DMS153 treated with DMSO at 0.1 percent for 48 hours (cell line): ENCODE data around the gene UBR2.

Source experiments
- DNase-seq: peaks from one replicate; lab custom pipeline; 2025; ENCODE audit not compliant: unreplicated experiment; lab: John Stamatoyannopoulos, UW

Gene UBR2

GRCh38 chr6:42563697-42564505 lies at the start of gene UBR2:
Gene UBR2, plus strand, starts transcription at chr6:42564029. Its CDS starts 291 bp downstream, at chr6:42564320.
- peak; percentile 97 for DNase-seq

- no peak for DNase-seq
Measured at GRCh38 chr6:42514745-42515144, 49.1 kb upstream of the UBR2 start.

GRCh38 chr6:42519779-42520178 lies 44.0 kb upstream of the UBR2 start:
- DNase-seq: no peak

GRCh38 chr6:42520786-42521607 lies 42.8 kb upstream of the UBR2 start:
- no peak for DNase-seq

GRCh38 chr6:42522036-42522435 lies 41.8 kb upstream of the UBR2 start:
- DNase-seq: no peak

- no peak for DNase-seq
Measured at GRCh38 chr6:42522942-42523814, 40.7 kb upstream of the UBR2 start.

- no peak for DNase-seq
Measured at GRCh38 chr6:42525206-42525605, 38.6 kb upstream of the UBR2 start.

- DNase-seq: no peak
Measured at GRCh38 chr6:42526616-42527015, 37.2 kb upstream of the UBR2 start.

GRCh38 chr6:42527204-42527603 lies 36.6 kb upstream of the UBR2 start:
- no peak for DNase-seq

GRCh38 chr6:42530296-42530695 lies 33.5 kb upstream of the UBR2 start:
- DNase-seq: no peak

GRCh38 chr6:42530751-42531150 lies 33.1 kb upstream of the UBR2 start:
- no peak for DNase-seq

GRCh38 chr6:42532038-42532669 lies 31.7 kb upstream of the UBR2 start:
- DNase-seq: peak; percentile 39

GRCh38 chr6:42533794-42534193 lies 30.0 kb upstream of the UBR2 start:
- no peak for DNase-seq

- no peak for DNase-seq
Measured at GRCh38 chr6:42537536-42537935, 26.3 kb upstream of the UBR2 start.

GRCh38 chr6:42539135-42539534 lies 24.7 kb upstream of the UBR2 start:
- no peak for DNase-seq

- DNase-seq: no peak
Measured at GRCh38 chr6:42545226-42545773, 18.5 kb upstream of the UBR2 start.

GRCh38 chr6:42547407-42548329 lies 16.2 kb upstream of the UBR2 start:
- DNase-seq: peak; percentile 64

- no peak for DNase-seq
Measured at GRCh38 chr6:42550277-42550676, 13.6 kb upstream of the UBR2 start.

- no peak for DNase-seq
Measured at GRCh38 chr6:42551217-42551616, 12.6 kb upstream of the UBR2 start.
